GM23338 (cell line): ENCODE measurements around the gene SSR4. TPM values are rescaled to one million over a fixed set of nuclear protein-coding genes. Genes with fewer than 3 reads are reported as not detected.

ENCODE experiments used
- ATAC-seq: fragments of 200-7000 bp; cut with Tn5 transposase; 3 replicates; pipeline ENCODE4 v1.9.1; 2020
- DNase-seq: peaks from one replicate; pipeline ENCODE4 v3.0.0-alpha.2; 2015; ENCODE audit warnings: low spot score
- H2AFZ ChIP-seq: fragments of 200-600 bp; sonication (generic); 2 replicates; pipeline ENCODE4 v1.8.0; 2016; ENCODE audit warnings: antibody characterized with exemption, mild to moderate bottlenecking, moderate library complexity
- H3F3A ChIP-seq: fragments of 200-600 bp; sonication (generic); replicated peaks from 2 replicates; pipeline ENCODE4 v1.8.0; 2017; ENCODE audit warnings: antibody characterized with exemption, mixed run types, low read depth
- H3K27ac ChIP-seq: fragments of 200-600 bp; sonication (generic); 2 replicates; pipeline ENCODE4 v1.6.1; 2016; ENCODE audit warnings: low read depth
- H3K27me3 ChIP-seq: fragments of 200-600 bp; sonication (generic); 2 replicates; pipeline ENCODE4 v1.8.0; 2016; ENCODE audit warnings: mild to moderate bottlenecking, mixed run types, moderate library complexity; ENCODE audit not compliant: insufficient read depth
- H3K36me3 ChIP-seq: fragments of 200-600 bp; sonication (generic); 2 replicates; pipeline ENCODE4 v1.8.0; 2016; ENCODE audit warnings: mild to moderate bottlenecking; ENCODE audit not compliant: insufficient read depth
- H3K4me1 ChIP-seq: fragments of 200-600 bp; sonication (generic); 2 replicates; pipeline ENCODE4 v1.8.0; 2016; ENCODE audit warnings: mild to moderate bottlenecking, moderate library complexity; ENCODE audit not compliant: insufficient read depth
- H3K4me2 ChIP-seq: fragments of 200-600 bp; sonication (generic); 2 replicates; pipeline ENCODE4 v1.7.1; 2017; ENCODE audit warnings: mixed run types
- H3K4me3 ChIP-seq: fragments of 200-600 bp; sonication (generic); 2 replicates; pipeline ENCODE4 v1.6.1; 2016; ENCODE audit warnings: mixed run types
- H3K79me2 ChIP-seq: fragments of 200-600 bp; sonication (generic); replicated peaks from 2 replicates; pipeline ENCODE4 v1.8.0; 2017; ENCODE audit warnings: mild to moderate bottlenecking; ENCODE audit not compliant: insufficient read depth
- H3K9me2 ChIP-seq: fragments of 200-600 bp; sonication (generic); 2 replicates; pipeline ENCODE4 v1.8.0; 2017; ENCODE audit not compliant: insufficient read depth
- H4K20me1 ChIP-seq: fragments of 200-600 bp; sonication (generic); replicated peaks from 2 replicates; pipeline ENCODE4 v1.8.0; 2017; ENCODE audit warnings: mild to moderate bottlenecking; ENCODE audit not compliant: insufficient read depth
- H3K27ac Mint-ChIP-seq: 2 replicates; pipeline ENCODE4 v1.8.0; 2020; ENCODE audit warnings: inconsistent platforms, mild to moderate bottlenecking, moderate library complexity, mixed read lengths
- H3K27me3 Mint-ChIP-seq: 3 replicates; pipeline ENCODE4 v1.8.0; 2022; ENCODE audit warnings: low read depth, mild to moderate bottlenecking, moderate library complexity, mixed read lengths, inconsistent platforms; ENCODE audit not compliant: insufficient read depth, poor library complexity
- H3K36me3 Mint-ChIP-seq: 3 replicates; pipeline ENCODE4 v1.8.0; 2021; ENCODE audit warnings: low read depth, mild to moderate bottlenecking, inconsistent platforms, moderate library complexity, mixed read lengths
- H3K4me1 Mint-ChIP-seq: 3 replicates; pipeline ENCODE4 v1.8.0; 2020; ENCODE audit warnings: mild to moderate bottlenecking, inconsistent platforms, mixed read lengths
- H3K4me3 Mint-ChIP-seq: 3 replicates; pipeline ENCODE4 v1.8.0; 2021; ENCODE audit warnings: moderate library complexity, mild to moderate bottlenecking, inconsistent platforms, mixed read lengths
- H3K9me3 Mint-ChIP-seq: 3 replicates; pipeline ENCODE4 v1.8.0; 2020; ENCODE audit warnings: moderate library complexity, mild to moderate bottlenecking, inconsistent platforms, mixed read lengths
- CREB1 ChIP-seq: fragments of 250-450 bp; sonication (Bioruptor Pico); IDR thresholded peaks from 2 replicates; pipeline ENCODE4 v1.5.0; 2020; ENCODE audit warnings: low read depth, mild to moderate bottlenecking, moderate library complexity
- CTCF ChIP-seq, 2 experiments: fragments of 200-600 bp in 1 of 2; sonication (generic) in 1 of 2; conservative IDR thresholded peaks; 2 replicates each; pipeline versions ENCODE4 v1.5.1 to v1.6.1; 2016 to 2017; ENCODE audit warnings: antibody characterized with exemption in 2 of 2, low read depth in 2 of 2, mild to moderate bottlenecking in 2 of 2, moderate library complexity in 1 of 2
- ETS1 ChIP-seq: IDR thresholded peaks from 2 replicates; pipeline ENCODE4 v1.6.1; 2016; ENCODE audit warnings: antibody characterized with exemption
- EZH2phosphoT487 ChIP-seq: fragments of 200-600 bp; sonication (generic); IDR thresholded peaks from one replicate; pipeline ENCODE4 v1.8.1; 2018; ENCODE audit warnings: antibody characterized with exemption; ENCODE audit not compliant: unreplicated experiment
- JUNB ChIP-seq: IDR thresholded peaks from one replicate; pipeline ENCODE4 v1.6.1; 2016; ENCODE audit warnings: antibody characterized with exemption; ENCODE audit not compliant: unreplicated experiment
- POLR2AphosphoS5 ChIP-seq: IDR thresholded peaks from 2 replicates; pipeline ENCODE4 v1.6.1; 2016; ENCODE audit warnings: antibody characterized with exemption, low read depth
- REST ChIP-seq: IDR thresholded peaks from one replicate; pipeline ENCODE4 v1.6.1; 2018; ENCODE audit warnings: antibody characterized with exemption; ENCODE audit not compliant: unreplicated experiment
- ZNF114 ChIP-seq: fragments of 250-450 bp; sonication (Bioruptor Pico); IDR thresholded peaks from 2 replicates; pipeline ENCODE4 v1.5.0; 2020; ENCODE audit warnings: mild to moderate bottlenecking, moderate library complexity
- ZNF331 ChIP-seq: fragments of 250-450 bp; sonication (Bioruptor Pico); IDR thresholded peaks from 2 replicates; pipeline ENCODE4 v1.5.0; 2020; ENCODE audit warnings: low read depth, mild to moderate bottlenecking, moderate library complexity
- ZNF462 ChIP-seq: fragments of 250-450 bp; sonication (Bioruptor Pico); IDR thresholded peaks from 2 replicates; pipeline ENCODE4 v1.5.0; 2020; ENCODE audit warnings: mild to moderate bottlenecking, moderate library complexity
- polyA plus RNA-seq: library from polyadenylated mRNA; unstranded; fragments of >200 nt; fragmentation: Nextera tagmentation; extraction: Ambion mirVana; gene quantifications from 2 replicates; pipeline ENCODE4 v1.2.1, GENCODE V29; 2016
- total RNA-seq: library from RNA; depleted of rRNA; stranded (reverse); fragments of >200 nt; shearing (Covaris generic); gene quantifications from 2 replicates; pipeline ENCODE4 v1.2.3, GENCODE V29; 2014

SSR4 gene
- total and polyA plus RNA-seq, 2 experiments from 2014 or later = 107 to 352 TPM

GRCh38 chrX:153829549-153829798, 35.0 kb downstream of the SSR4 start:
- Mint-ChIP-seq H3K36me3 (peaks cover 16% of the 10 kb centered on the region), H3K4me3 (peak overlapping the region; percentile 83), H3K27ac (no peak overlapping the region), H3K9me3 (no peaks in the 10 kb centered on the region), H3K4me1 (peaks cover 37% of the 10 kb centered on the region), H3K27me3 (peaks cover 13% of the 10 kb centered on the region)
- H4K20me1 ChIP-seq = no peaks in the 10 kb centered on the region; the same call in 1 of the 2 replicates
- H3K79me2 ChIP-seq = peaks cover 62% of the 10 kb centered on the region
- peak overlapping the region; percentile 87; the same call in 1 of the 2 replicates for H3K27ac ChIP-seq
- H3F3A ChIP-seq = no peaks in the 10 kb centered on the region
- H3K9me2 ChIP-seq = no peaks in the 10 kb centered on the region
- no peaks in the 10 kb centered on the region for H3K36me3 ChIP-seq
- H3K4me1 ChIP-seq = peaks cover 27% of the 10 kb centered on the region
- no peak overlapping the region for H2AFZ ChIP-seq
- ATAC-seq = no peak
- DNase-seq = no peak
- no peaks in the 10 kb centered on the region for H3K27me3 ChIP-seq
- TF ChIP-seq ZNF331 = no peak
- TF ChIP-seq CTCF (conservative IDR thresholded peaks at IDR 0.05; ENCODE audit: low read depth in 2 of 2) = no peak
- no peak for TF ChIP-seq ETS1
- no peak for TF ChIP-seq JUNB
- no peak for TF ChIP-seq POLR2AphosphoS5
- TF ChIP-seq ZNF462 (CRISPR knock-in tag) = no peak
- no peak for TF ChIP-seq REST
- TF ChIP-seq CREB1 (CRISPR knock-in tag) = no peak
- TF ChIP-seq ZNF114 = no peak
- TF ChIP-seq EZH2phosphoT487 = no peak
- peak overlapping the region; percentile 76 for H3K4me2 ChIP-seq
- peak overlapping the region; percentile 75 for H3K4me3 ChIP-seq
